ENCODE measurements around the gene SDK2.

SDK2 gene

GRCh38 chr17:73399056-73399455 lies 245.2 kb downstream of the SDK2 start:
- DNase-seq (ENCODE audit: low read depth in 1 of 2, low spot score in 1 of 2), result no peak
- Histone ChIP-seq H3K27me3 (ENCODE audit: insufficient read depth, poor library complexity, severe bottlenecking) (no peaks in the 10 kb centered on the region), H3K4me3 (replicated peaks; ENCODE audit: insufficient read depth, low read length) (no peak overlapping the region), H3K27ac (replicated peaks) (no peak overlapping the region)
- no peak for TF ChIP-seq SPI1 (IDR thresholded peaks at IDR 0.05; ENCODE audit: borderline replicate concordance, low read depth)
- TF ChIP-seq POLR2AphosphoS5 (IDR thresholded peaks at IDR 0.05; ENCODE audit: low read depth), result no peak
- TF ChIP-seq, protein P1, sequence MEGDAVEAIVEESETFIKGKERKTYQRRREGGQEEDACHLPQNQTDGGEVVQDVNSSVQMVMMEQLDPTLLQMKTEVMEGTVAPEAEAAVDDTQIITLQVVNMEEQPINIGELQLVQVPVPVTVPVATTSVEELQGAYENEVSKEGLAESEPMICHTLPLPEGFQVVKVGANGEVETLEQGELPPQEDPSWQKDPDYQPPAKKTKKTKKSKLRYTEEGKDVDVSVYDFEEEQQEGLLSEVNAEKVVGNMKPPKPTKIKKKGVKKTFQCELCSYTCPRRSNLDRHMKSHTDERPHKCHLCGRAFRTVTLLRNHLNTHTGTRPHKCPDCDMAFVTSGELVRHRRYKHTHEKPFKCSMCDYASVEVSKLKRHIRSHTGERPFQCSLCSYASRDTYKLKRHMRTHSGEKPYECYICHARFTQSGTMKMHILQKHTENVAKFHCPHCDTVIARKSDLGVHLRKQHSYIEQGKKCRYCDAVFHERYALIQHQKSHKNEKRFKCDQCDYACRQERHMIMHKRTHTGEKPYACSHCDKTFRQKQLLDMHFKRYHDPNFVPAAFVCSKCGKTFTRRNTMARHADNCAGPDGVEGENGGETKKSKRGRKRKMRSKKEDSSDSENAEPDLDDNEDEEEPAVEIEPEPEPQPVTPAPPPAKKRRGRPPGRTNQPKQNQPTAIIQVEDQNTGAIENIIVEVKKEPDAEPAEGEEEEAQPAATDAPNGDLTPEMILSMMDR (IDR thresholded peaks at IDR 0.05; ENCODE audit: insufficient read depth, low read length), result no peak
- no peak for TF ChIP-seq REST (IDR thresholded peaks at IDR 0.05; ENCODE audit: insufficient replicate concordance, low read depth)
- TF ChIP-seq GABPA (IDR thresholded peaks at IDR 0.05; ENCODE audit: low read depth), result no peak

- Histone ChIP-seq H3K4me3 (replicated peaks; ENCODE audit: insufficient read depth, low read length) (no peak overlapping the region), H3K27ac (replicated peaks) (no peak overlapping the region), H3K27me3 (ENCODE audit: insufficient read depth, poor library complexity, severe bottlenecking) (no peaks in the 10 kb centered on the region)
- no peak for DNase-seq (ENCODE audit: low read depth in 1 of 2, low spot score in 1 of 2)
- TF ChIP-seq POLR2AphosphoS5 (IDR thresholded peaks at IDR 0.05; ENCODE audit: low read depth) (no peak), REST (IDR thresholded peaks at IDR 0.05; ENCODE audit: insufficient replicate concordance, low read depth) (no peak), GABPA (IDR thresholded peaks at IDR 0.05; ENCODE audit: low read depth) (no peak), SPI1 (IDR thresholded peaks at IDR 0.05; ENCODE audit: borderline replicate concordance, low read depth) (no peak)
- TF ChIP-seq, protein P1 (IDR thresholded peaks at IDR 0.05; ENCODE audit: insufficient read depth, low read length), result no peak
Measured at GRCh38 chr17:73397856-73398540, 246.2 kb downstream of the SDK2 start.

DNA sequence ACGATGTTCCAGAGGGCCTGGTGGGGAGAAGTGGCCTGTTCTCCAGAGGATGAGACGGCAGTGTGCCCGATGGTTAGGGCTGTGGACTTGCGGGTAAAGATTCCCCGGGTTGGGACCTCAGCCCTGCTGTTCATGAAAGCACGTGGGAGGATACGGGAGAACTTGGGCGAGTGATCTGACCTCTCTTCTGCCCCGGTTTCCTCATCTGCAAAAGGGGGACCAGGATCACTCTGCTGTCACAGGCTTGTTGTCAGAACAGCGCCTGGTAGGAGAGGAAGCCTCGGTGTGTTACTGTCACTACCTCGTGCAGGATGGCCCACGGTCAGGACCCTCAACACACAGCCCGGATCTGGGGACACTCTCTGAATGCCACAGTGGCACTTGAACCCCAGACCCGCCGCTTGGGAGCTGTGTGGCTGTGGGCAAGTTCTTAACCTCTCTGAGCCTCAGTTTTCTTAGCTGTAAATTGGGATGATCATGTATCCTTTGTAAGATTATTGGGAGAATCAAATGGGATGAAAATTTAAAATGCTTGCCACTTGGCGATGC lies 246.9 kb downstream of the SDK2 start:
- no peak overlapping the region for H3K4me3 ChIP-seq (replicated peaks; ENCODE audit: insufficient read depth, low read length)
- DNase-seq (ENCODE audit: low read depth in 1 of 2, low spot score in 1 of 2), result no peak
- TF ChIP-seq POLR2AphosphoS5 (IDR thresholded peaks at IDR 0.05; ENCODE audit: low read depth), result no peak
- TF ChIP-seq GABPA (IDR thresholded peaks at IDR 0.05; ENCODE audit: low read depth), result no peak
- no peak for TF ChIP-seq SPI1 (IDR thresholded peaks at IDR 0.05; ENCODE audit: borderline replicate concordance, low read depth)
- no peak for TF ChIP-seq REST (IDR thresholded peaks at IDR 0.05; ENCODE audit: insufficient replicate concordance, low read depth)
- TF ChIP-seq, protein P1 (IDR thresholded peaks at IDR 0.05; ENCODE audit: insufficient read depth, low read length), result no peak
- no peaks in the 10 kb centered on the region for H3K27me3 ChIP-seq (ENCODE audit: insufficient read depth, poor library complexity, severe bottlenecking)
- no peak overlapping the region for H3K27ac ChIP-seq (replicated peaks)
